HG03342 (cell line): ENCODE measurements around the gene SELENON.

ENCODE experiments used
- ATAC-seq: cut with Tn5 transposase; IDR thresholded peaks from one replicate; pipeline ENCODE4 v1.9.1; 2021; ENCODE audit warnings: mild to moderate bottlenecking, moderate library complexity; ENCODE audit not compliant: unreplicated experiment

The SELENON gene

DNA sequence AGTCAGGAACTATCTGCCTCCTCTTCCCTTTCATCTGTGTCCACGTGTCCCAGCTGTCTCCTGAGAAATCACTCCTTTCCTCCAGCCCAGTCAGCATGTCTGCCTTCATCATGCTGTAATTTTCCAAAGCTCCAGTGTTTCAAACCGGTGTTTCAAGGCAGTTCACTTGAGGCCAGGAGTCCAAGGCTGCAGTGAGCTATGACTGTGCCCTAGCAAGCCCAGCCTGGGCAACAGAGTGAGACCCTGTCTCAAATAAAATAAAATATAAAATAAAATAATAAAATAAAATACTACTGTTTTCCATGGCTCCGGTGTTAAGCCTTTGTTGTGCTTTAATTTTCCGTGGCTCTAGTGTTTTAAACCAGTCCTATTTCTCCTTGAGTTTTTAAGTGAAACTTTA is 7.9 kb upstream of the SELENON start:
- ATAC-seq: no peak

- no peak for ATAC-seq
Observed at GRCh38 chr1:25793585-25794170, 6.3 kb upstream of the SELENON start.

DNA sequence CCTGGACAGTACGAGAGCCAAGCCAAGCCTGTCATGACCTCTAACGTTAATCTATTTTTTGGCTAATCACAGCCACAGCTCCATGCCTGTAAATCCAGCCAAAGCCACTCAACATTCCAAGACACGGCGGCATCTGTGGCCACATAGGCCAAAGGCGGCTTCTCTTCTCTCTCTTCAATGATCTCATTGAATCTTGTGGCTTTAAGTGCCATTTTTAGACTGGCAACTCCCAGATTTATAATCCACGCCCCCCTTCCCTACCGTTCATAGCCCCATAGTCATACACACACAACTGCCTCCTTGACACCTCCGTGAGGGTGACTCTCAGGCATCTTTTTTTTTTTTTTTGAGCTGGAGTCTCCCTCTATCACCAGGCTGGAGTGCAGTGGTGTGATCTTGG is 5.7 kb upstream of the SELENON start:
- ATAC-seq: no peak

- ATAC-seq: no peak
Observed at GRCh38 chr1:25795211-25795610, 4.8 kb upstream of the SELENON start.

DNA sequence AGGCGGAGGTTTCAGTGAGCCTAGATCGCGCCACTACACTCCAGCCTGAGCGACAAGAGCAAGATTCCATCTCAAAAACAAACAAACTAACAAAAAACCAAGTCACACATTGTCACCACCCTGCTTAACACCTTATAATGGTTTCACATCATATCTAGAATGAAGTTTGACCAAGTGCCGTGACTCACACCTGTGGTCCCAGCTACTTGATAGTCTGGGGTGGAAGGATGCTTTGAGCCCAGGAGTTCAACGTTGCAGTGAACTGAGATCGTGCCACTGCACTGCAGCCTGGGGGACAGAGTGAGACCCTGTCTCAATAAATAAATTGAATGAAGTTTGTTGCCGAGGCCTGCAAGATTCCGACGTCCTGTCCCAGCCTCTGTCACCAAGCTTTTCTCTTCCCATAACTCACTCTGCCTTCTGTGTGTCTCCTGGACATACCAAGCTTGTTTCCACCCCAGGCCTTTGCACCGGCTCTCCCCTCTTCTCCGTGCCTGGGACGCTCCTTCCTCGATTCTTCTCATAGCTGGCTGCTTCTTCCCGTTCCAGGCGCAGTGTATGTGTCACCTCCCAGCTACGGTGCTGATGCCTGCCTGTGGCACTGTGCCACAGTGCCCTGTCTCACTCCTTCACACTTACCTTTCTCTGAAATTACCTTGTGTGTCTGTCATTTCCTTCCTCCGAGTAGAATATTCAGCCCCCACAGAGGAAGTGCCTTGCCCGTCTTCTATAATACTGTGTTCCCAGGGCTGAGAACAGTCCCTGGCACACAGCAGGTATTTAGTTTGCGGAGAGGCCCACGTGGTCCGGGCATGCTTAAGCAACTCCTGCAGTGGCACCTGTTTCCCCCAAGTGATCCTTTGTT is 3.8 kb upstream of the SELENON start:
- ATAC-seq: no peak

- no peak for ATAC-seq
Observed at GRCh38 chr1:25796811-25797458, 3.1 kb upstream of the SELENON start.

DNA sequence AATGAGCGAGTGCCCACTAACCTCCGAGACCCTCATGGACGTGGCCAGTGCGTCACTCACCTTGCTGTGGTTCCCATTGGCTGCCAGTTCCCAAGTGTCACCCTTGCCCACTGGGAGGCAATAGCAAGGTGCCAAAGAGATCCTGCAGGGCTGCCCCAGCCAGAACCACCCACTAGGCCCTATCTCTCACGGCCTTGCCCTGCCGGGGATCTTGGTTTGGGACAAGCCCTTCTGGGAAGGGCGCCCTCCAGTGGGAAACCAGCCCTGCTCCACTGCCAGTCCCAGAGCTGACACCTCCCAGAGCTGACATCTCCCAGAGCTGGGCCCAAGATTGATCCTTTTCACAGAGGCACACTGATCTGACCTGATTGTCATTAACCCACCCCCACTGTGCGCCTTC is 2.1 kb upstream of the SELENON start:
- no peak for ATAC-seq

- no peak for ATAC-seq
Observed at GRCh38 chr1:25798666-25799351, 1.2 kb upstream of the SELENON start.

- ATAC-seq: no peak
Observed at GRCh38 chr1:25799352-25799934, 550 bp upstream of the SELENON start.

DNA sequence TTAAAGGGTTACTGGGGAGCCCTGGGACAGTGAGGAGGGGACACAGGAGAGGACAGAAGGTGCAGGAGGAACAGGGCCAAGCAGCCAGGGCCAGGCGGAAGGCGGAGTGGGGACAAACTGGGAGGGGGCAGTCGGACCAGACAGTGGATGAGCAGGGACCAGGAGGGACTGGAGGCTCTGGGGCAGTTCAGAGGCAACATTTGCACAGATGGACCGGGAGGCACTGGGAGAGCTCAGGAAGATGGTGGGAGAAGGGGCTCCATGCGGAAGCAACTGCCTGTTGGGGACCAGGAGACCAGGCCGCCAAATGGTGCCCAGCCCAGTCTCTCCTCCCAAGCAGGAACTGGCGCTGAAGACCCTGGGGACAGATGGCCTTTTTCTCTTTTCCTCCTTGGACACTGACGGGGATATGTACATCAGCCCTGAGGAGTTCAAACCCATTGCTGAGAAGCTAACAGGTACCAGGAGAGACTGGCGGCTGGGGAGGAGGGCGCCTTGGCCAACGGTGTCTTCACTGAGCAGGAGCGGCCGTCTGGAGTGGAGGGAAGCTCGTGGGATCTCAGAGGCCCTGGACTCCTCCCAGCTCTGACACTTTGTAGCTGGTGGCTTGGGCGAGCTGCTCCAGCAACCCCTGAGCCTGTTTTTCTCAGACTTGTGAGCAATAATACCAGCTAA is 847 bp downstream of the SELENON start:
- no peak for ATAC-seq

- no peak for ATAC-seq
Observed at GRCh38 chr1:25802915-25803314, 2.9 kb downstream of the SELENON start.

DNA sequence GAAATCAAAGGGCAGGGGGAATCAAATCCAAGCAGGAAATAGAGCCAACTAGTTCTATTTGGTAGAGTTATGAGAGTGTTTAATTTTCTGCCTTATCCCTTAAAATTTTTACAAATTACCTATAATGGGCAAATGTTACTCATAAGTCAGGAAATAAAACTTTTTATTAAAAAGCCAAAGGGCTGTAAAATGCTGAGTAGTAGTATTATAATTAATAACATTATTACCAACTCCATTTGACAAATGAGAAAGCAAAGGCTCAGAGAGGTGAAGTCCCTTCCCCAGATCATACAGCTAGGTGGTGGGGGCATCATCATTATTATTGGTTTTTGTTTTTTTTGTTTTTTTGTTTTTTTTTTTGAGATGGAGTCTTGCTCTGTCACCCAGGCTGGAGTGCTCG is 3.4 kb downstream of the SELENON start:
- no peak for ATAC-seq

DNA sequence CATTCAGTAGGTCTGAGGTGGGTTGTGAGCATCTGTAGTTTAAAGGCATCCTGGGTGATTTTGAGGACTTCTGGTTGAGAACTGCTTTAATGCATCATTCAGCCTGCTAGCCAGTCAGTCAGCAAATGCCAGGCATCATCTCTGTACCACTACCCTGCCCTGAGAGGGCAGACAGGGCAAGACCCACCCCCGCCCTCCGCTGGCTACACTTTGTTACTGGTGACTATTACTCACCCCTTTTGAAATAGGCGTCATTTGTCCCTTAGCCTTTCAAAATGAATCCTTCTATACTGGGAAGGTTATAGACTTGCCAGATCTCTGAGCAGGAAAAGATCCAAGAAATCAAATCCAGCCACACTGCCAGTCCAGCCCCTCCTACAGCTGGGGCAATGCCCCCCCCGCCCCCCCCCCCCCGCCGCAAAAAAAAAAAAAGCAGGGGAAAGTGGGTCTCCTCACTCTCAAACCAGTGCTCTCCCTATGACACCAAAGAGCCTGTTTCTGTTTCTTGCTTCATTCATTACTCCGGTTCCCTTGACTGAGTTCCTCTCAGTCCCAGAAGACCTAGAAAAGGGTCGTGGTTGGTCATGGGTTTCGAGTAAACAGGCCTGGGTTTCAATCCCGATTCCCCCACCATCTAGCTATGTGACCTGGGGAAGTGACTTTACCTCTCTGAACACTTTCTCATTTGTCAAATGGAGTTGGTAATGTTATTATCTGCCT is 4.4 kb downstream of the SELENON start:
- no peak for ATAC-seq

- ATAC-seq: no peak
Observed at GRCh38 chr1:25804964-25805862, 5.2 kb downstream of the SELENON start.

- no peak for ATAC-seq
Observed at GRCh38 chr1:25805863-25806225, 5.9 kb downstream of the SELENON start.

GRCh38 chr1:25806418-25806817 is 6.4 kb downstream of the SELENON start:
- no peak for ATAC-seq

GRCh38 chr1:25807480-25808390 is 7.7 kb downstream of the SELENON start:
- ATAC-seq: no peak
